A549 (cell line): Measurements from ENCODE around the gene TRAPPC12.

Experiments
- CEBPB ChIP-seq, 2 experiments: fragments of >200 bp in 1 of 2; sonication (Bioruptor Twin) in 1 of 2; formaldehyde crosslinking in 1 of 2; IDR thresholded peaks; 2 replicates each; pipeline ENCODE4 v1.6.1; 2012 to 2016
- NR3C1 ChIP-seq: fragments of >200 bp; sonication (Bioruptor Twin); formaldehyde crosslinking; IDR thresholded peaks from 3 replicates; pipeline ENCODE4 v1.6.1; 2017
- POLR2A ChIP-seq: IDR thresholded peaks from 2 replicates; pipeline ENCODE4 v1.6.1; 2012; ENCODE audit warnings: mild to moderate bottlenecking, low read length
- REST ChIP-seq: fragments of 200-600 bp; sonication (generic); IDR thresholded peaks from 2 replicates; pipeline ENCODE4 v1.6.1; 2016; ENCODE audit warnings: antibody characterized with exemption, mild to moderate bottlenecking, moderate library complexity
- TF ChIP-seq, protein P1 (sequence below): fragments of >200 bp; sonication (Bioruptor Twin); formaldehyde crosslinking; IDR thresholded peaks from 3 replicates; pipeline ENCODE4 v1.5.1; 2016

DNA sequence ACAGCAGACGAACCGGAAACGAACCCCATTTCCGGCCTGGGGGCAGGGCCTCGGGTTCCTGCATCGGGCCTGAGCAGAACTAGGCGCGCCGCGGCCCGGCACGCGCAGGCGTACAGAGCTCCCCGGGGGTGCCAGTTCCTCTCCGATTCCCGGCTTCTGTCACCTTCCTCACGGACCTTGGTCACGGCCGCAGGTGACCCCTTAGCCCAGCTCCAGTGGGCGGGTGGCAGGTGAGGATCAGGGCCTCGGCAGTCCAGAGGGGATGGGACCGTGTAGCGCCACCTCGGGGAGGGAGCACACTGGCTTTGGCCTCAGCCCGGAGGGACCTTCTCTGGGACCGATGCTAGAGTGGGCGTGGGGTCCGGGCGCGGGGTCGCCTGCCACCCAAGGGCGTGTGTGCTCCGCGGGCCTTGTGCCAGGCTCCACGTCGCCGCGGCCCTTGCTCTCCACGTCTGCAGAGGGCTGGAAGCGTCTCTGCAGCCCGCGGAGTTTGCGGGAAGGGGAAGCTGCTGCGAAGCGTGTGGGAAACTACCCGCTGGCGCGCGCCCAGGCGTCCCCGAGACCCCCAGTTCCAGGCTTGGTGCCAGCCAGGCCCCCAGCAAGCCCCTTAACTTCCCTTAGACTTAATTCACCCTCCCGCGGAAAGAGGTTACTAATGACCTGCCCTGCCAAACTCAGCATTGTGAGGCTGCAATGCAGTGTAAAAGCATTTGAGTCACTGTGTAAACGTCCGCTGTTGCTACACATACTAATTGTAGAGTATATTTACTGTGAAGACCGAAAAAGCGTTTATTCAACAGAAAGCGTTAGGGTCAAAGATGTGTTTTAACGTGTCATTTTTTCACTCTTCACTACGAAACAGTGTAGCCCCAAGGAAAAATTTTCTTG, at the start of gene TRAPPC12:
- TF ChIP-seq, protein P1, sequence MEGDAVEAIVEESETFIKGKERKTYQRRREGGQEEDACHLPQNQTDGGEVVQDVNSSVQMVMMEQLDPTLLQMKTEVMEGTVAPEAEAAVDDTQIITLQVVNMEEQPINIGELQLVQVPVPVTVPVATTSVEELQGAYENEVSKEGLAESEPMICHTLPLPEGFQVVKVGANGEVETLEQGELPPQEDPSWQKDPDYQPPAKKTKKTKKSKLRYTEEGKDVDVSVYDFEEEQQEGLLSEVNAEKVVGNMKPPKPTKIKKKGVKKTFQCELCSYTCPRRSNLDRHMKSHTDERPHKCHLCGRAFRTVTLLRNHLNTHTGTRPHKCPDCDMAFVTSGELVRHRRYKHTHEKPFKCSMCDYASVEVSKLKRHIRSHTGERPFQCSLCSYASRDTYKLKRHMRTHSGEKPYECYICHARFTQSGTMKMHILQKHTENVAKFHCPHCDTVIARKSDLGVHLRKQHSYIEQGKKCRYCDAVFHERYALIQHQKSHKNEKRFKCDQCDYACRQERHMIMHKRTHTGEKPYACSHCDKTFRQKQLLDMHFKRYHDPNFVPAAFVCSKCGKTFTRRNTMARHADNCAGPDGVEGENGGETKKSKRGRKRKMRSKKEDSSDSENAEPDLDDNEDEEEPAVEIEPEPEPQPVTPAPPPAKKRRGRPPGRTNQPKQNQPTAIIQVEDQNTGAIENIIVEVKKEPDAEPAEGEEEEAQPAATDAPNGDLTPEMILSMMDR = peak; percentile 49
- TF ChIP-seq POLR2A (peak; percentile 88), REST (peak; percentile 35; the same call in 1 of the 2 replicates), CEBPB (IDR thresholded peaks at IDR 0.05) (peak in 1 of 2 experiments; percentile 25; a peak in 1 of 4 replicates), NR3C1 (no peak)
